CD4-positive, alpha-beta T cell treated with Interleukin-1 beta for 1 hour (primary cell): Measurements from ENCODE around the gene UTP20.
"Not testable (repeated sequence)": the region's sequence is repeated elsewhere in the genome, so short reads cannot be mapped to it uniquely, and the experiment has no call there.

Experiments used
- DNase-seq, 2 donors: peaks; one replicate each; pipeline ENCODE4 v3.0.0-alpha.2; 2020 to 2022

The UTP20 gene

GRCh38 chr12:101327546-101327945 is 47.6 kb downstream of the UTP20 start:
- no peak for DNase-seq

GRCh38 chr12:101328917-101329316 is 49.0 kb downstream of the UTP20 start:
- no peak for DNase-seq

GRCh38 chr12:101330631-101331030 is 50.7 kb downstream of the UTP20 start:
- DNase-seq = no peak

DNA sequence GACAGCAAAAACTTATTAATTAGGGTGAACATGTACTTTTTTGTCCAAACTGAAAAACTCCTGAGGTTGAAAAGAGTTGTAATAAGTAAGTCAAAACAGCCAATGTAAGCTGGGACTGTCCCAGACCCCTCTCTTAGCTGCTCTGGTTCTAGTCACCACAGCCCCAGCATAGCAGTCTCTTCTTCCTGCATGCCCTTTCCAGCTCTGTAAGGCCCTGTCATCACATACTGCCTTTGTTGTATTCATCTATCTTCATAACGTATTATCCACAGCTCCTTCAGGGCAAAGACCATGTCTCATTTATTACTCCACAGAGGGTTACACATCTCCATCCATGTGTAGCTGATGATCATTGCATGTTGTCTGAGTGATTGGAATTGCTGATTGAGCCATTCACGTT is 56.5 kb downstream of the UTP20 start:
- DNase-seq = no peak

- no peak for DNase-seq
These were observed 58.2 kb downstream of the UTP20 start for GRCh38 chr12:101338087-101338486.

- no peak for DNase-seq
These were observed 64.0 kb downstream of the UTP20 start for GRCh38 chr12:101343893-101344292.

GRCh38 chr12:101351682-101352081 is 71.8 kb downstream of the UTP20 start:
- no peak for DNase-seq

- DNase-seq = no peak
These were observed 76.9 kb downstream of the UTP20 start for GRCh38 chr12:101356794-101357193.

- DNase-seq = no peak
These were observed 81.5 kb downstream of the UTP20 start for GRCh38 chr12:101361455-101361854.

DNA sequence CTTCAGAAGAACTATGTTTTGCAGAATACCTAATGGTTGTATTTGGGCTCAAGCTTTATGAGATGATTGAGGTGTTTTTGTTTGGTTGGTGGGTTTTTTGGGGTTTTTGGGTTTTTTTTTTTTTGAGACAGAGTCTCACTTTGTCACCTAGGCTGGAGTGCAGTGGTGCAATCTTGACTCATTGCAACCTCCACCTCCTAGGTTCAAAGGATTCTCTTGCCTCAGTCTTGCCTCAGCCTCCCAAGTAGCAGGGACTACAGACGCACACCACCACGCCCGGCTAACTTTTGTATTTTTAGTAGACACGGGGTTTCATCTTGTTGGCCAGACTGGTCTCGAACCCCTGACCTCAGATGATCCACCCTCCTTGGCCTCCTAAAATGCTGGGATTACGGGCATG is 88.1 kb downstream of the UTP20 start:
- DNase-seq = no peak

- DNase-seq = no peak
These were observed 92.5 kb downstream of the UTP20 start for GRCh38 chr12:101372431-101372830.

DNA sequence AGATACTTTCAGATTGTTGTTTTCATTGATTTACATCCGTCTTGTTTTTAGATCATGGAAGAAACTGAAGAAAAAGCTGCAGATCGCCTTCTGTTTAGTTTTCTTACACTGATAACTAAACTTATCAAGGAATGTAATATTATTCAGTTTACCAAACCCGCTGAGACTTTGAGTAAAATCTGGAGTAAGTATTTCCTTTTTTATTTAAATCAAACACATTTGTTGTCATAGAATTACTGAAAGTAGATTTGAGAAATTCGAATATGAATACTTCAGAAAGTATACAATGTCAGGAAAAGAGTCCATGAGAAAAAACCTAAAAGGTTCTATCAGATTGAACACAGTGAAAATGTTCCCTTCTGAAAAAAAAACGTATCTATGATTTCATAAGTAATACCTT is 95.7 kb downstream of the UTP20 start:
- no peak for DNase-seq

DNA sequence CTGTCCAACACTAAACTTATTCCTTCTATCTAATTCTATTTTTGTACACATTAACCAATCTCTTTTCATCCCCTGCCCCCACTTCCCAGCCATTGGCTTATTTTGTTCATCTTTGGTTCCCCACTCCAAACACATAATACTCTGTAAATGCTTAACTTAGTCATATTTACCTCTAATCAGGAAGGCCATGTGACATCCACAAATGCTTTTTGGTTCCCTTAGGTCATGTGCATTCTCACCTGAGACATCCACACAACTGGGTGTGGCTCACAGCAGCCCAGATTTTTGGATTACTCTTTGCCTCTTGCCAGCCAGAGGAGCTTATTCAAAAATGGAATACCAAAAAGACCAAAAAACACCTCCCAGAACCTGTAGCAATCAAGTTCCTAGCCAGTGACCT is 99.2 kb downstream of the UTP20 start:
- DNase-seq = no peak

GRCh38 chr12:101391181-101391580 is 111.3 kb downstream of the UTP20 start:
- DNase-seq = not testable (repeated sequence)

GRCh38 chr12:101407049-101407435 is 127.1 kb downstream of the UTP20 start:
- peak in 1 of 2 donors; percentile 2 for DNase-seq

- peak; percentile 71 to 75 for DNase-seq
These were observed 127.8 kb downstream of the UTP20 start, which contains the start of gene ARL1 for GRCh38 chr12:101407436-101408345. Gene ARL1 (minus strand): TSS chr12:101407772. CDS start chr12:101407645, 127 bp downstream.

DNA sequence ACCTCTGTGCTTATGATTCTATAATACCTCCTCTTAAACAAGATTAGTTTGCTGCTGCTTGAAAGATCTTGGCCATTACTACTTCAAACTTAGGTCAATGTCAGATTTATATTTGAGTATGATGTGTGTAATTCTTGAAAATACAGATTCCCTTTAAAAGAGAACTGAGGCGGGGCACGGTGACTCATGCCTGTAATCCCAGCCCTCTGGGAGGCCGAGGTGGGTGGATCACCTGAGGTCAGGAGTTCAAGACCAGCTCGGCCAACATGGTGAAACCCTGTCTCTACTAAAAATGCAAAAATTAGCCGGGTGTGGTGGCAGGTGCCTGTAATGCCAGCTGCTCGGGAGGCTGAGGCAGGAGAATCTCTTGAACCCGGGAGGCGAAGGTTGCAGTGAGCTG is 130.3 kb downstream of the UTP20 start:
- DNase-seq = not testable (repeated sequence)

DNA sequence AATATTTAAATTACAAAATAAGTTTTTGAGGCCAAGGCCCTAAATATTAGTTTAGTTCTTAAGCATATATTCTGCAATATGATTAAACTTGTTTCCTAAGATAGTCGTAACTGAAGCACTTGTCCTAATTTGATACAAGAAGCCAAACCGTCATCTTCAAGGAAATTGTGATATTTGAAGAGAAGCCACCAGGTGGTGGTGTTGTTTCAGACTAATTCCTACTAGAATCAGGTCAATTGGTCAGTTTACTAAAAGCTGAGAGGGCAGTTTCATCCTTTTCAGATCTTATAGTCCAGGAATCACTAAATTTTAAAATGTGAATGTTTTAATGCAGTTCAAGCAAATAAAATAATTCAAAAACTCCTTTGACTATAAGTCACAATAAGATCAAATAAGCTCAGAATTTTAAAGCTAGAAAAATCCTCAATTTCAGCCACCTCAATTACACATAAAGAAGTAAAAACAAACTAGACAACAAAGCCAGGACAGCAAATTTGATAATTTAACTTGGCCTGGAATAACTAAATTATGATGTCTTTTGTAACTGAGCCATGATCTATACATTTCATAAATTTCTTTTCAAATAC is 134.7 kb downstream of the UTP20 start:
- peak in 1 of 2 donors; percentile 42 for DNase-seq

- DNase-seq = no peak
These were observed 135.3 kb downstream of the UTP20 start for GRCh38 chr12:101415228-101415627.

DNA sequence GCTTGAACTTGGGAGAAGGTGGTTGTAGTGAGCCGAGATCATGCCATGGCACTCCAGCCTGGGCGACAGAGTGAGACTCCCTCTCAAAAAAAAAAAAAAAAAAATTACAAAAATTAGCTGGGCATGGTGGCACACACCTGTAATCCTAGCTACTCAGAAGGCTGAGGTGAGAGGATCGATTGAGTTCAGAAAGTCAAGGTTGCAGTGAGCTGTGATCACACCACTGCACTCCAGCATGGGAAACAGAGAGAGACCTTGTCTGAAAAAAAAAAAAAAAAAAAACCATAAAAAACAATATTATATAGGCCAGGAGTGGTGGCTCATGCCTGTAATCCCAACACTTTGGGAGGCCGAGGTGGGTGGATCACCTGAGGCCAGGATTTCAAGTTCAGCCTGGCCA is 142.2 kb downstream of the UTP20 start:
- not testable (repeated sequence) for DNase-seq

DNA sequence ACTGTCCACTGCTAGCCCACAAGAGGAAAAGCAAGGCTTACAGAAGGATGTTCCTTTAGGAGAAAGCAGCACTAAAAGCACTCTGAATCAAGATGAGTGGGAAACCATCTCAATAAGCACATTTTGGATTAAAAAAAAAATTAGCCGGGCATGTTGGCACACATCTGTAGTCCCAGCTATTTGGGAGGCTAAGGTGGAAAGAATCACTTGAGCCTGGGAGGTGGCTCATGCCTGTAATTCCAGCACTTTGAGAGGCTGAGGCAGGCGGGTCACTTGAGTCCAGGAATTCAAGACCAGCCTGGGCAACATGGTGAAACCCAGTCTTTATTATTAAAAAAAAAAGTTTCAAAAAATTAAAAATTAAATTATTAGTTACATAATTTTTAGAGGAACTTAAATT is 144.7 kb downstream of the UTP20 start:
- no peak for DNase-seq

DNA sequence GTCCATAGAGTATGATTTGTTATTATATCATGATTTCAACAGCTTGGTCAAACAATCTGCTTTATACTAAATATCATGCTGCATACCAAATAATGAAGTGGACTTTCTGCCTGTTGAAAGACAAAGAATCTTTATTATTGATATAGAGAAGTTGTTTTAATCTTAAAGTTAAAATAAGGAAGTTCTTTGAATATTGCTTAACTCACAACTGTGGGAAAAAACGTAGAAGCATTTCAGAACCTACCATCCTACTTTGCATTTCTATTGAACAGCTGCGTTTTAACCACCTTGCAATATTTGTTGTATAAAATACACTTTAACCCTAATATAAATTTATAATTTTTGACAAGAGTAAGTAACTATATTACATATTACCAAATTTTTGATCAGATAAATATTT is 150.6 kb downstream of the UTP20 start:
- no peak for DNase-seq

DNA sequence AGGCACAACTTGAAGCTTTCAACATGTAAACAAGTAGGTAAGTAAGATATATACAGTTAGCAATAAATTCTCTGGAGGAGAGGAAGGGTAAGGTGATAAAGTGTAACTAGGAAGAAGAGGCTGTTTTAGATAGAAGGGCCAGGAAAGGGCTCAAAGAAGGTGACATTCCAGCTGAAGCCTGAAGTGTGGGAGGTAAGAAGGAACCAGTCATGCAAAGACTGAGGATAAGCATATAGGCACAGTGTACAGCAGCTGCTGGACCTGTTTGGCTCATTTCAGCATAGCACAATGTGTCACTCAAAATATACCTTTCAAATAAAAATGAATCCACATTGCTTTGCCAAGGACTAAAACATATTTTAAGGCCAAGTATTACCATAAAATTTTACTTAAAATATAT is 156.2 kb downstream of the UTP20 start:
- no peak for DNase-seq
